ENCODE results near the gene COQ3.
"Not testable (repeated sequence)": the region's sequence is repeated elsewhere in the genome, so short reads cannot be mapped to it uniquely, and the experiment has no call there.

COQ3 gene

GRCh38 chr6:99384507-99384906, 9.5 kb downstream of the COQ3 start:
- no peak for DNase-seq (ENCODE audit: low read depth in 2 of 2)

- no peak for DNase-seq (ENCODE audit: low read depth in 2 of 2)
Measured at GRCh38 chr6:99378636-99379035, 15.4 kb downstream of the COQ3 start.

- no peak for DNase-seq (ENCODE audit: low read depth in 2 of 2)
Measured at GRCh38 chr6:99369533-99369932, 24.5 kb downstream of the COQ3 start.

GRCh38 chr6:99366852-99367251, 27.1 kb downstream of the COQ3 start:
- no peak for DNase-seq (ENCODE audit: low read depth in 2 of 2)

- no peak for DNase-seq (ENCODE audit: low read depth in 2 of 2)
Measured at GRCh38 chr6:99364026-99364425, 30.0 kb downstream of the COQ3 start.

- DNase-seq (ENCODE audit: low read depth in 2 of 2) = no peak
Measured at GRCh38 chr6:99362678-99363268, 31.2 kb downstream of the COQ3 start.

- DNase-seq (ENCODE audit: low read depth in 2 of 2) = no peak
Measured at GRCh38 chr6:99359800-99360199, 34.2 kb downstream of the COQ3 start.

- no peak for DNase-seq (ENCODE audit: low read depth in 2 of 2)
Measured at GRCh38 chr6:99356641-99357040, 37.4 kb downstream of the COQ3 start.

GRCh38 chr6:99354983-99355382, 39.0 kb downstream of the COQ3 start:
- no peak for DNase-seq (ENCODE audit: low read depth in 2 of 2)

- no peak for DNase-seq (ENCODE audit: low read depth in 2 of 2)
Measured at GRCh38 chr6:99353126-99353525, 40.9 kb downstream of the COQ3 start.

GRCh38 chr6:99350573-99350972, 43.4 kb downstream of the COQ3 start:
- no peak for DNase-seq (ENCODE audit: low read depth in 2 of 2)

GRCh38 chr6:99349171-99350141, 44.5 kb downstream of the COQ3 start, which contains the start of gene FAXC:
Gene FAXC, minus strand, starts transcription at chr6:99349674. Its CDS starts 302 bp downstream, at chr6:99349372.
- DNase-seq (ENCODE audit: low read depth in 2 of 2) = no peak

GRCh38 chr6:99348288-99349170, 45.5 kb downstream of the COQ3 start:
- DNase-seq (ENCODE audit: low read depth in 2 of 2) = no peak

GRCh38 chr6:99347804-99348203, 46.2 kb downstream of the COQ3 start:
- DNase-seq (ENCODE audit: low read depth in 2 of 2) = no peak

- DNase-seq (ENCODE audit: low read depth in 2 of 2) = no peak
Measured at GRCh38 chr6:99346595-99346994, 47.4 kb downstream of the COQ3 start.

- DNase-seq (ENCODE audit: low read depth in 2 of 2) = no peak
Measured at GRCh38 chr6:99345164-99345563, 48.8 kb downstream of the COQ3 start.

GRCh38 chr6:99344289-99344688, 49.7 kb downstream of the COQ3 start:
- DNase-seq (ENCODE audit: low read depth in 2 of 2) = no peak

- DNase-seq (ENCODE audit: low read depth in 2 of 2) = no peak
Measured at GRCh38 chr6:99341862-99342455, 52.0 kb downstream of the COQ3 start.

- DNase-seq (ENCODE audit: low read depth in 2 of 2) = no peak
Measured at GRCh38 chr6:99338188-99338587, 55.8 kb downstream of the COQ3 start.

GRCh38 chr6:99335298-99335697, 58.7 kb downstream of the COQ3 start:
- not testable (repeated sequence) for DNase-seq (ENCODE audit: low read depth in 2 of 2)

GRCh38 chr6:99334526-99335127, 59.4 kb downstream of the COQ3 start:
- no peak for DNase-seq (ENCODE audit: low read depth in 2 of 2)

Data from stimulated activated CD8-positive, alpha-beta memory T cell treated with anti-CD3 and anti-CD28 coated beads, Interleukin-2, amount 100 ng/mL, for 1 hour (primary cell).